ENCODE data around the gene CRTC3.
A peak's percentile ranks its signal among the peaks of the same experiment; 100 is the strongest.

Gene CRTC3

GRCh38 chr15:90597577-90597976 lies 67.9 kb downstream of the CRTC3 start:
- DNase-seq = no peak

GRCh38 chr15:90598031-90598577 lies 68.4 kb downstream of the CRTC3 start:
- no peak for DNase-seq

GRCh38 chr15:90598679-90599078 lies 69.0 kb downstream of the CRTC3 start:
- DNase-seq = no peak

GRCh38 chr15:90599116-90599515 lies 69.4 kb downstream of the CRTC3 start:
- no peak for DNase-seq

- no peak for DNase-seq
Observed at GRCh38 chr15:90599644-90600043, 69.9 kb downstream of the CRTC3 start.

- no peak for DNase-seq
Observed at GRCh38 chr15:90600954-90601353, 71.2 kb downstream of the CRTC3 start.

GRCh38 chr15:90603893-90604292 lies 74.2 kb downstream of the CRTC3 start:
- no peak for DNase-seq

- no peak for DNase-seq
Observed at GRCh38 chr15:90606641-90607040, 76.9 kb downstream of the CRTC3 start.

- DNase-seq = peak; percentile 71
Observed at GRCh38 chr15:90607361-90607760, 77.6 kb downstream of the CRTC3 start.

- DNase-seq = no peak
Observed at GRCh38 chr15:90609242-90610180, 79.8 kb downstream of the CRTC3 start.

- no peak for DNase-seq
Observed at GRCh38 chr15:90610190-90610589, 80.5 kb downstream of the CRTC3 start.

- no peak for DNase-seq
Observed at GRCh38 chr15:90611157-90611556, 81.4 kb downstream of the CRTC3 start.

- DNase-seq = no peak
Observed at GRCh38 chr15:90617171-90617570, 87.4 kb downstream of the CRTC3 start.

- no peak for DNase-seq
Observed at GRCh38 chr15:90617668-90618097, 88.0 kb downstream of the CRTC3 start.

GRCh38 chr15:90618330-90619125 lies 88.8 kb downstream of the CRTC3 start:
- no peak for DNase-seq

- no peak for DNase-seq
Observed at GRCh38 chr15:90619468-90619867, 89.7 kb downstream of the CRTC3 start.

GRCh38 chr15:90619939-90620338 lies 90.2 kb downstream of the CRTC3 start:
- DNase-seq = no peak

- DNase-seq = no peak
Observed at GRCh38 chr15:90620379-90621067, 90.8 kb downstream of the CRTC3 start.

- no peak for DNase-seq
Observed at GRCh38 chr15:90623854-90624253, 94.1 kb downstream of the CRTC3 start.

- DNase-seq = no peak
Observed at GRCh38 chr15:90624278-90624981, 94.7 kb downstream of the CRTC3 start.

- no peak for DNase-seq
Observed at GRCh38 chr15:90625037-90625436, 95.3 kb downstream of the CRTC3 start.

GRCh38 chr15:90629217-90629616 lies 99.5 kb downstream of the CRTC3 start:
- no peak for DNase-seq

Measured in DMS153 (cell line).